Endothelial cell of umbilical vein (primary cell): ENCODE measurements around the gene DUS2.

ENCODE experiments used
- MYC ChIP-seq: IDR thresholded peaks from one replicate; pipeline ENCODE4 v1.6.1; 2011; ENCODE audit warnings: mild to moderate bottlenecking, low read depth, low read length
- TF ChIP-seq, protein P1 (sequence below), 2 donors: IDR thresholded peaks; 1 replicate in 1 of 2; 2 replicates in 1 of 2; pipeline ENCODE4 v1.5.1; 2011; ENCODE audit warnings: low read length in 2 of 2, mild to moderate bottlenecking in 2 of 2, moderate library complexity in 2 of 2, control low read depth in 1 of 2, inconsistent platforms in 1 of 2, low read depth in 1 of 2; ENCODE audit not compliant: insufficient read depth in 1 of 2; ENCODE audit errors: extremely low read depth in 1 of 2

GRCh38 chr16:68113059-68113761 is 90.1 kb downstream of the DUS2 start:
- TF ChIP-seq, protein P1, sequence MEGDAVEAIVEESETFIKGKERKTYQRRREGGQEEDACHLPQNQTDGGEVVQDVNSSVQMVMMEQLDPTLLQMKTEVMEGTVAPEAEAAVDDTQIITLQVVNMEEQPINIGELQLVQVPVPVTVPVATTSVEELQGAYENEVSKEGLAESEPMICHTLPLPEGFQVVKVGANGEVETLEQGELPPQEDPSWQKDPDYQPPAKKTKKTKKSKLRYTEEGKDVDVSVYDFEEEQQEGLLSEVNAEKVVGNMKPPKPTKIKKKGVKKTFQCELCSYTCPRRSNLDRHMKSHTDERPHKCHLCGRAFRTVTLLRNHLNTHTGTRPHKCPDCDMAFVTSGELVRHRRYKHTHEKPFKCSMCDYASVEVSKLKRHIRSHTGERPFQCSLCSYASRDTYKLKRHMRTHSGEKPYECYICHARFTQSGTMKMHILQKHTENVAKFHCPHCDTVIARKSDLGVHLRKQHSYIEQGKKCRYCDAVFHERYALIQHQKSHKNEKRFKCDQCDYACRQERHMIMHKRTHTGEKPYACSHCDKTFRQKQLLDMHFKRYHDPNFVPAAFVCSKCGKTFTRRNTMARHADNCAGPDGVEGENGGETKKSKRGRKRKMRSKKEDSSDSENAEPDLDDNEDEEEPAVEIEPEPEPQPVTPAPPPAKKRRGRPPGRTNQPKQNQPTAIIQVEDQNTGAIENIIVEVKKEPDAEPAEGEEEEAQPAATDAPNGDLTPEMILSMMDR (IDR thresholded peaks at IDR 0.05; ENCODE audit: extremely low read depth in 1 of 2, insufficient read depth in 1 of 2, low read depth in 1 of 2, low read length in 2 of 2): no peak
- no peak for TF ChIP-seq MYC
